ENCODE results near the gene CELSR1.
"Not testable (repeated sequence)": the region's sequence is repeated elsewhere in the genome, so short reads cannot be mapped to it uniquely, and the experiment has no call there.

The CELSR1 gene

DNA sequence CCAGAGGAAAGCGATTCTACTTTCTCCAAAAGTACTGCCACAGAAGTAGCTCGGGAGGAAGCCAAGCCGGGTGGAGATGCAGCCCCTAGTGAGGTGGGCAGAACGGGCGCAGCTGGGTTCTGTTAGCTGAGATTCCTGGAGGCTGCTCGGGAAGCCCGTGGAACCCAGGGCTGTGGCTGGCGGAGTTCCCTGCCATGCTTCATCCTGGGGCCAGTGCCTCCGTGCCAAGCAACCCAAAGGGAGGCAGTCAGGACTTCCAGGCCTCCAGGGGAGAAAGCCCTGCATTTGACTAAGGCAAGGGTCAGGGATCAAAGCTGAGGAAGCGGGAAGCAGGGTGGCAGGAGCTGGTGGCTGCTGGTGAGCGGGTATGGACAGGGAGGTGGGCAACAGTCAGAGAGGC, 208.6 kb downstream of the CELSR1 start:
- DNase-seq (ENCODE audit: low read depth in 2 of 2) = no peak

DNA sequence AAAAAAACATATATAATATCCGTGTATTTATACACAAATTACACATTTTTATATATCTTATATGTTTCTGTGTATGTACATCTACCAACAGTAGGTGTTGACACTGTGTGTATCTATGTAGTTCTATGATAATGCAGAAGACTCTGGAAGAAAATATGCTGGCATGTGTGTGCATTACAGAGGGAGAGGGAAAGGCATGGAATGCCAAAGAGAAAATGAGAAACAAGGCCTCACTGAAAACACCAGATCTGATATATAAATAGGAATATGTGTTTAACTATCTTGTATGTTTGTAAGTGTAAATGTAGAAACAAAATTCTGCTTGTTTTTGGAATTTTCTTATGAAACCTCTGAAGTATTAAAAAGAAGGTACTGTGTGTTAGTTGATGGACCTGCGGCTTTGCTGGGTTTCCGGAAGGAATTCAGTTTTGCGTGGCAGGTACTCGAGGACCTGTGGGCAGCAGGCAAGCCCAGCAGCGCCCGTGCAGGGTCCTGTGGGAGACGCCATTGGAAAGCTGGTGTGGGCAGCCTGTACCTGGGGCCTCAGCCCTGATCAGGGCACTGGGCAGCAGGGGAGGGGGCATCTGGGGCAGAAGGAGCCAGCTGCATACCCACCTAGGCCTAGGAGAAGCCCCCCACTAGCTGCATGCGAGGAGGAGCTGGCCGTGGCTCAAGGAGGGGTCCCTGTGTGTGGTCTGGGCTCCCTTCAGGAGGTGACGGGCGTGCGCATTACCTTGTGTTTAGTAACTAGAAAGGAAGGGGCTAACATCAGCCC, 209.5 kb downstream of the CELSR1 start:
- no peak for DNase-seq (ENCODE audit: low read depth in 2 of 2)

DNA sequence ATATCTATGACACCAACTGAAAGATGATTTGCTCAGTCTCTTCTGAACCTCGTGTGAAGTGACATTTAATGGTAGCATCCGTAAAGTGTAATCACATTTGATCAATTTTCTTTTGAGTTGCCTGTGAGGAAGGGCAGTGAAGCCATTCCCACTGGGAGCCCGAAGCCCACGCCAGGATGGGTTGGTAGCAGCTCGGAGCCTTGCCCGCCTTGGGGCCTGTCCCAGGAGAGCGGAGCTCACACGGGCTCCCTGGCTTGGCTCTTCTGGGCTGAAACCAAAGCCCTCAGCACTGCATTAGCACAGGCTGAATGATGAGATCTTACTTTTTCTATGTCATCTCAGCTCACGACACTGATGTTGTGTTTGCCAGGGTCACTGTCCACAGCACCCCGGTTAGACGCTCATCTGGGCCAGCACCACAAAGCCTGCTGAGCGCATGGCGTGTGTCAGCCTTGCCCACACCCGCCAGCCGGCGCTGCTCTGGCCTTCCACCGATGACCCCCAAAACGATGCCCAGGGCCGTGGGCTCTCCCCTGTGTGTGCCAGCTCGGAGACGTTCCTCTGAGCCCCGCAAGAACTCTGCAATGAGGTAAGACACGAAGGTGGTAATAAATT, 211.2 kb downstream of the CELSR1 start:
- no peak for DNase-seq (ENCODE audit: low read depth in 2 of 2)

DNA sequence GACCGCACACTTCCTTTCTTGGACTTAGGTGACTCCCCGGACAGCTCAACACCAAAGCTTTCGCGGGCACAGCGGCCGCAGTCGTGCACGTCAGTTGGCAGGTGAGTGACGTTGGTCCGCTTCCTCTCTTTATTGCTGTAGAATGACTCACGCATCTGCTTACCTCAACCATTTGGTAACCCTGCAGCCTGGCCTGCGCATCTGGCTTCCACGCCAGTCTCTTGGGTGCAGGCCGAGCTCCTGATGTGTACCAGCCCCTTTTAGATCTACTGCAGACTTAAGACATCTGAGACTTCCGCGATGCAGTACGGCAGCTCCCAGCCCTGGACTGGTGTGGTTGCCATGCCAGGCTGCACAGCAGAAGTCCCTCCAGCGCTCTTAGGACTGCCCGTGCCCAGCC, 214.3 kb downstream of the CELSR1 start:
- no peak for DNase-seq (ENCODE audit: low read depth in 2 of 2)

DNA sequence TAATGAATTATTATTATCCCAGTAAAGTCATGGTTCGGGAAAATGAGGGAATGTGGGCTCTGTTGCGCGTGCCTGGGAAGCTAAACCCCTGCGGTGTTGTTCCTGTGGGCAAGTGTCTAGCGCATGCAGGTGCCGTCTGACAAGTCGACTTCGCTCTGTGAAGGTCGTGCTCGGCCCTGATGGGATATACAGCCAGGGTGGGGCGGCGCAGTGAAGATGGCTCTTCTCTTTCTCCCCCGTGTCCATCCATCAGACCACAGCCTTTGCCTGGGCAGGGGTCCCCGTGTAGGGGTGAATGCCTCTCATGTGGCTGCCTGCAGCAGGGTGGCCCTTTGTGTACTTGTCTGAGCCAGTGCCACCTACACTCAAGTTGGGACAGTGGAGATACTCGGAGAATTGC, 214.7 kb downstream of the CELSR1 start:
- DNase-seq (ENCODE audit: low read depth in 2 of 2) = no peak

DNA sequence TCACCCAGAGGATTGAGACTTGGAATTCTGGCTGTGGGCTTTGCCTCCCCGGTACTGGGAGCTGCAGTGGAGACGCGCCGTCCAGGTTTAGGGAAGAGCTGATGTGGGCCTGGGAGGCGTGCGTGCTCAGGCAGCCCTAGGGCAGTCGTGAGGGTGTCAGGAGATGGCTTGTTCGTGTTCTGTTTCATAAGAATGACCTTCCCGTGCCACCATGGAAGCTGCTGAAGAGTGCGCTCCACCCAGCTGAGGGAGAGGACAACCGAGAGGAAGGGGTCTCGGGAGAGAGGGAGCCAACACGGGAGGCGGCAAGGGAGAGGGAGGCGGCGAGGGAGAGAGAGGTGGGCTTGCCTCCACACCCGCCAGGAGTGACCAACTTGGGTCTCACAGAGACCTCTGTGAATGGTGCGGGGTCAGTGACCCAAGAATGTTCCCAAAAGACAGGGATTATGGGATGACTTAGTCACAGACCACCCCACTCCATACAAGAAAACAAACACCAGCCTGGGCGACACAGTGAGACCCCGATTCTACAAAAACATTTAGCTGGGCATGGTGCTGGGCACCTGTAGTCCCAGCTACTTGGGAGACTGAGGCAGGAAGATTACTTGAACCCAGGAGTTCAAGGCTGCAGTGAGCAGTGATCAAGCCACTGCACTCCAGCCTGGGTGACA, 216.6 kb downstream of the CELSR1 start:
- no peak for DNase-seq (ENCODE audit: low read depth in 2 of 2)

DNA sequence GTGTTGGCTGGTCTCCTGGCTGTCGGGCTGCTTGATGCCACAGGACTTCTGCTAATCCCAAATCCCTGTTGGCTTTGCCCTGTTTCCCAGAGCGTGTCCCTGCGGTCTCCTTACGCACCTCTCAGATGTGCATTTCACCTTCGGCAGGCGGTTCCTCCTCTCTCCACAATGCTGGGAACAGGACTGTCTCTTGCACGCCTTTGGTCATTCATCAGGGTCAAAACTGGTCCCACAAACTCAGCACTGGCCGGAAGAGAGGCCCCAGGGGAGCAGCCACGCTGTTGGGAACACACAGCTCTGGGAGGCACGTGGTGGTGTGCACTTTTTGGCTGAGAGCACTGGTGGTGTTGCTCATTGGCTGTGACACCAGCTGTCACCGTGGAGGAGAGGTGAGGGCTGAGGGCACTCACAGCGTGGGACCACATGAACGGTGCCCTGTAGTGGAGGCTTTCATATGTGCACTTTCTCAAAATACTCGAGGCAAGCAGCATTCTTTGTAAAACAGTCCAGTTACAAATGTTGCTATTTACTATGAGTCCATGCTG, 217.2 kb downstream of the CELSR1 start:
- no peak for DNase-seq (ENCODE audit: low read depth in 2 of 2)

DNA sequence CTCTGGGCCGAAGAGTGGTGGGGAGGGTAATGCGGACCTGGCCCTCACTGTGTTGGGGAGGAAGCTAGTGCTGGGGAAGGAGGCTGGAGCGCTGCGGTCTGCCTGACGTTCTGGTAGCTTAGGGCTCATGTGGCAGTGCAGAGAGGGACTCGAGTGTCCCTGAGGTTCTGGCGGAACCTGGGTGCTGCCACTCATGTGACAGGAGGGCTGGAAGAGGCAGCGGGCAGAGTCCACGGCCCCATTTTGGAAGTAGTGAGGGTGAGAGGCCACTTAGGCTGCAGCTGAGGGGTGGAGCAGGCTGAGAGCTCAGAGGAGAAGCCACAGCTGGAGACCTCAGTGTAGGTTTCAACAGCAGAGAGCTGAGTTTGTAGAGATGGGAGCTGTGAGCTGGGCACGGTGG, 218.1 kb downstream of the CELSR1 start:
- DNase-seq (ENCODE audit: low read depth in 2 of 2) = no peak

DNA sequence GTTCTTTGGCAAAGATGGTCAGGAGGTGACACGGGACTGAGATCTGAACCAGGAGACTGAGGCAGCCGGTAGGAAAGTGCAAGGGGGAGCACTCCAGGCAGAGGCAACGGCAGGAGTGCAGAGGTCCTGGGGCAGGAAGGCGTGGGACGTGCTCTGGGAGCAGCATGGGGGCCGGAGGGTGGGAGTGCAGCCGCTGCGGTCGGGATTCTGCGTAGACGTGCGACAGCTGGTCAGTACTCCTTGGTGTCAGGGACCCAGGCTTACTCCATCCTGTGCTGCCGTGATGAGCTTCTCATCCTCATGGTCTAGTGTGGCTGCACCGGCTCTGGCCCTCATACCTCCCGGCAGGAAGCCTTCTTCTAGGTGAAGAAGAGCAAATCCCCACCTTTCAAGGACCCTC, 218.8 kb downstream of the CELSR1 start:
- no peak for DNase-seq (ENCODE audit: low read depth in 2 of 2)

DNA sequence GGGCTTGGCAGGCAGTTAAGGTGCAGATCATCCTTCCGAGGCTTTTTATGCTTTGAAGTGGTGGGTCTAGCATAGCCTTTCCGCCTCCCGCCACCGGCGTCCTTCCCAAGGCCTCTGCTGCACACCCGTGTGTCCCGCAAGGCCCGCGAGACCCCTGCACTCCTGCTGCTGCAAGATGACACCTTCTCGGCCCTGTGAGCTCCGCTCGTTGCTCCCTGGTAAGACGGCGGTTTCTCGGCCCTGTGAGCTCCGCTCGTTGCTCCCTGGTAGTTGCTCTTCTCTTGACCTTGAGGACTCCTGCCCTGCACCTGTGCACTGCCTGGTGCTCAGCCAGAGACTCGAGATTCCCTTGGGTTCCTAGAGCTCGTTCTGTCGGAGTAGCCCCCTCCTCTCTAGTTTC, 219.8 kb downstream of the CELSR1 start:
- DNase-seq (ENCODE audit: low read depth in 2 of 2) = no peak

DNA sequence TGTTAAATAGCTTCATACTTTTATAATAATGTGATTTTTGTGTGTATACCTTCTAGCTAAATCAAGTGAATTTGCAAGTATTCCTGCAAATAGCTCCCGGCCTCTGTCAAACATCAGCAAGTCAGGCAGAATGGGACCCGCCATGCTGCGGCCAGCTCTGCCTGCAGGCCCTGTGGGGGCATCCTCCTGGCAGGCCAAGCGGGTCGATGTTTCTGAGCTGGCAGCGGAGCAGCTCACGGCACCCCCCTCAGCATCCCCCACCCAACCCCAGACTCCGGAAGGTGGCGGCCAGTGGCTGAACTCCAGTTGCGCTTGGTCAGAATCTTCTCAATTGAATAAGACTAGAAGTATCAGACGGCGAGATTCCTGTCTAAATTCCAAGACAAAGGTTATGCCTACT, 221.4 kb downstream of the CELSR1 start:
- no peak for DNase-seq (ENCODE audit: low read depth in 2 of 2)

DNA sequence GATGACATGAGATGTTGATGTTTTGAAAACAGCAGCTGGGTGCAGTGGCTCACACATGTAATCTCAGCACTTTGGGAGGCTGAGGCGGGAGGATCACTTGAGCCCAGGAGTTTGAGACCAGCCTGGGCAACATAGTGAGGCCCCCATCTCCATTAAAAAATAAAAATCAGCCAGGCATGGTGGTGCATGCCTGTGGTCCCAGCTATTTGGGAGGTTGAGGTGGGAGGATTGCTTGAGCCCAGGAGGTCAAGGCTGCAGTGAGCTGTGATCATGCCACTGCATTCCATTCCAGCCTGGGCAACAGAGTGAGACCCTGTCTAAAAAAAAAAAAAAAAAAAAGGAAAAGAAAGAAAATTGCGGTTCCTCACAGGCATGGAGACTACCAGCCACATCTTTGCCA, 224.6 kb downstream of the CELSR1 start:
- not testable (repeated sequence) for DNase-seq (ENCODE audit: low read depth in 2 of 2)

DNA sequence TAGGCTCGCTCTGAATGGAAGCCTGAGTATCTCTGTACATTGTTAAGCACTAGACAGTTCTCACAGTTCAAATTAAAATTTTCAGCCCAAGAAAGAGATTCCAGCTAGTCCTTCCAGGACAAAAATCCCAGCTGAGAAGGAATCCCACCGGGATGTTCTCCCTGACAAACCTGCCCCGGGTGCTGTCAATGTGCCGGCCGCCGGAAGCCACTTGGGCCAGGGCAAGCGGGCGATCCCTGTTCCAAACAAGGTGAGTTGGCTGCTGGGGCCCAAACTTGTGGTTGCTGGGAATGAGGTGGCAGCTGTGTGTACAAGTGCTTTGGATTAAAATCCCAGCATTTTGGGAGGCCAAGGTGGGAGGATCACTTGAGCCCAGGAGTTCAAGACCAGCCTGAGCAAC, 225.4 kb downstream of the CELSR1 start:
- DNase-seq (ENCODE audit: low read depth in 2 of 2) = no peak
